HG02678 (cell line): Measurements from ENCODE around the gene TOR1AIP1.
"Not testable (repeated sequence)": the region's sequence is repeated elsewhere in the genome, so short reads cannot be mapped to it uniquely, and the experiment has no call there.

ENCODE experiments used
- ATAC-seq: cut with Tn5 transposase; IDR thresholded peaks from one replicate; pipeline ENCODE4 v1.9.1; 2021; ENCODE audit warnings: mild to moderate bottlenecking, moderate library complexity; ENCODE audit not compliant: unreplicated experiment

Gene TOR1AIP1, protein sequence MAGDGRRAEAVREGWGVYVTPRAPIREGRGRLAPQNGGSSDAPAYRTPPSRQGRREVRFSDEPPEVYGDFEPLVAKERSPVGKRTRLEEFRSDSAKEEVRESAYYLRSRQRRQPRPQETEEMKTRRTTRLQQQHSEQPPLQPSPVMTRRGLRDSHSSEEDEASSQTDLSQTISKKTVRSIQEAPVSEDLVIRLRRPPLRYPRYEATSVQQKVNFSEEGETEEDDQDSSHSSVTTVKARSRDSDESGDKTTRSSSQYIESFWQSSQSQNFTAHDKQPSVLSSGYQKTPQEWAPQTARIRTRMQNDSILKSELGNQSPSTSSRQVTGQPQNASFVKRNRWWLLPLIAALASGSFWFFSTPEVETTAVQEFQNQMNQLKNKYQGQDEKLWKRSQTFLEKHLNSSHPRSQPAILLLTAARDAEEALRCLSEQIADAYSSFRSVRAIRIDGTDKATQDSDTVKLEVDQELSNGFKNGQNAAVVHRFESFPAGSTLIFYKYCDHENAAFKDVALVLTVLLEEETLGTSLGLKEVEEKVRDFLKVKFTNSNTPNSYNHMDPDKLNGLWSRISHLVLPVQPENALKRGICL

DNA sequence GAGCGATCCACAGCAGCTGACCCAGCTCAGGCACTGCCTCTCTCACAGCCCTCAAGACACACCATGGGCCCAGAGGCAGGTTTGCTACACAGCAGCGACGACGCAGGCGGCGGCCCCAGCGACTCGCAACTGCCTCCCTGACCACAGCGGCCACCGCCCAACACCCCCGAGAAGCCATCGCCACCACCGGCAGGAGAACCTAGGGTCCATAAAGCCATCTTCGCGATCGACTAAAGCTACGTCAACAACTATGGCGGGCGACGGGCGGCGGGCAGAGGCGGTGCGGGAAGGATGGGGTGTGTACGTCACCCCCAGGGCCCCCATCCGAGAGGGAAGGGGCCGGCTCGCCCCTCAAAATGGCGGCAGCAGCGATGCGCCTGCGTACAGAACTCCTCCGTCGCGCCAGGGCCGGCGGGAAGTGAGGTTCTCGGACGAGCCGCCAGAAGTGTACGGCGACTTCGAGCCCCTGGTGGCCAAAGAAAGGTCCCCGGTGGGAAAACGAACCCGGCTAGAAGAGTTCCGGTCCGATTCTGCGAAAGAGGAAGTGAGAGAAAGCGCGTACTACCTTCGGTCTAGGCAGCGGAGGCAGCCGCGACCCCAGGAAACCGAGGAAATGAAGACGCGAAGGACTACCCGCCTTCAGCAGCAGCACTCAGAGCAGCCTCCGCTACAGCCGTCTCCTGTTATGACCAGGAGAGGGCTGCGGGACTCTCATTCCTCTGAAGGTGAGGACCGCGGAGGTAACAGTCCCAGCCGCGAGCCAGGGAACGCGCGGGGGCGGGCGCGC, at the start of gene TOR1AIP1:
Gene TOR1AIP1, plus strand, starts transcription at position 33 of the 787 bp plus-strand sequence. Its CDS starts 218 bp downstream, at position 251.
- peak; percentile 74 for ATAC-seq

- not testable (repeated sequence) for ATAC-seq
Measured at GRCh38 chr1:179836686-179837445, 45.2 kb upstream of the TOR1AIP1 start.

GRCh38 chr1:179840107-179840506, 42.0 kb upstream of the TOR1AIP1 start:
- ATAC-seq: no peak

DNA sequence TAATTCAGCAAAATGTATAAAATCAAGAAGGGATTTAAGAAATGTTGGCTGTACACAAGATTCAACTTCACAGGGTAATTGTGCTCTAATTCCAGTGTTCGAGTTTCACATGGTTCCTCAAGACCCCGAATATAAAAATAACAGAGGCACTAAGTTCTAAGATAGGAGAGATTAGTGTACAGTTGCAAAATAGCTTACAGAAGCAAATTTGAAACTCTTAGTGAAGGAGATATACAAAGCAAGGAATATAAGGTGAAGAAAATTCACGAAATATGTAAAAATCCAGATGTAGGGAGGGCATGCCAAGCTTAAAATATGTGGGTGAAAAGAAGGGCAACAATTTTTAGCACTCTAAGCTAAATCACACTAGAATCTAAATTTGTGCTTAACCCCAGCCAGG, 33.9 kb upstream of the TOR1AIP1 start:
- no peak for ATAC-seq

DNA sequence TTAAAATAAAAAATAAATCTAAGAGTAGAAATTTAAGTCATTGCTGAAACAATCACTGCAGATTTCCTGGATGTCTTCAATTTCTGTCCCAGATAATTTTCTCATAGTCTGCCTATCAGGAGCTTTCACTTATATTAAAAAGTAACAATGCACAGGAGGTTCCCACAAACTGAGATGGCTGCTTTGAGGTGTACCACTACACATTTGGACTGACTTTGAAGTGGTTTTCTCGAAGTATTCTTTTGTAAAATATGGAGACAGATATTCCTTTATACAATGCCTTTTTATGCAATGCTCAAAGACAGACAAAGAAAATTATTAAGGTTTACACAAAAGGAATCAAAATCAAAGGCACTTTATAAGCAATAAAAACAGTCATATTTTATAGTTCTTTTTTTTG, 29.0 kb upstream of the TOR1AIP1 start:
- ATAC-seq: no peak

- not testable (repeated sequence) for ATAC-seq
Measured at GRCh38 chr1:179855831-179856230, 26.3 kb upstream of the TOR1AIP1 start.

DNA sequence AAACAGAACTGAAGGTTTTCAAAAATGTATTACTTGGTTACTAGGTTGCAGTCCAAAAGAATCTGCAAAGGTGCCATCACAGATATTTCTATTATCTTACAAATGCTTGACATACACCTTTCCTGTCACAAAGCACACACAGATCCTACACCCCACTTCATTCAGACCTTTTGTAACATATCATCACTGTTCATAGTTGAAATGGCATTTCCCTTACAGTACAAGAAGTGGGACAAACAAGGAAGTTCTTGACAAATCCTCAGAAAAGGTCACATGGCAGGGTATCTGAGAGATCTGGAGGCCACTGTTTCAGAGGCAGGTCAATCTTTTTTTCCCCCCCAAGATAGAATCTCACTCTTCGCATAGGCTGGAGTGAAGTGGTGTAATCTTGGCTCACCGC, 25.8 kb upstream of the TOR1AIP1 start:
- no peak for ATAC-seq

GRCh38 chr1:179857009-179857408, 25.1 kb upstream of the TOR1AIP1 start:
- no peak for ATAC-seq

GRCh38 chr1:179860652-179861051, 21.4 kb upstream of the TOR1AIP1 start:
- no peak for ATAC-seq

- ATAC-seq: no peak
Measured at GRCh38 chr1:179865377-179865776, 16.7 kb upstream of the TOR1AIP1 start.

DNA sequence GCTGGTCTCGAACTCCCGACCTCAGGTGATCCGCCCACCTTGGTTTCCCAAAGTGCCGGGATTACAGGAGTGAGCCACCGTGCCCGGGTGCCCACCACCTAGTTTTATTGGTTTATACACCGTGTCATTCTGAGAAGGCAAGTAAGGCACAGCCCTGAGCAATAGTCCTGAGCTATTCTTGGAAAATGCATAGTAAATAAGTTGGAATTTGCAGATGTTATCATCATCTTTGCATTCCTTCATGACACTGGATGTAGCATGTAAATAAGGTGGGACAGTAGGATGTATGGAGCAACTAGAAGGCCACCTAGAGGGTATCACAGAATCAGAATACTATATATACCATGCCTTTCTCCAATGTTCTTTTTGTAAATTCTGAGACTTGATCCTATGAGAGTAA, 15.5 kb upstream of the TOR1AIP1 start:
- ATAC-seq: no peak

DNA sequence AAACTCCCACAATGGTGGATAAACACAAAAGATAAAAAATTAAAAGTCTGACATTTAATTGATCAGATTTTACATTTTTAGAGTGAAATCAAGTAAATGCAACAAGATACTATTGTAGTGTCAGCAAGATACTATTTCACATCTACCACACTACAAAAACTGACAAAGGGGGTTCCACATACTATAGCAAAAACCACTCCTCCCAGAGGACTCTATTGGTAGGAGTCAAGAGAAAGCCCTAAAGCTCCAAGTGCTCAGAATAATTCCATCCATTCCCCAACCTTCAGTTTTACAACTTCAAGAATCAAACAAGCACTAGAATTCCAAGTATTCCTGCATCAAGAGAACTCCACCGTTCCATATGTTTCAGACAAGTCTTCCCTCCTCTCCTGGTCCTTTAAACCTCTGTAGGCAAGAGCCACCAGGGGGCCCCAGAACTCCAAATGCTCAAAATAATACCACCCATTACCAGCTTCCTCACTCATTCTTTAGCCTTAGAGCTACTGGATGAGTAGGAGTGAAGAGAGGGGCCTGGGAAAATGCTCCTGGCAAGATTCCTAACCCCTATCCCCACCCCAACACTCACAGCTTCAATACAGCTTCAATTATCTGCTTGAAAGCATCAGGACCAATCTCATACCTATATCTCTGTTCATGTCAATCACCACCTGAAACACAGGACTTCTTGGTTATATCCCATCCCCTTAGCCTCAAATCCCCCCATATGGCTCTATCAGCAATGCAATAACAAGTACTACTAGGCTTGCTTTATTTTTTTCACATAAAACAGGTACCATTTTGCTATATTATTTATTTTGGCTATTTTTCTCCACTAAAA, 14.4 kb upstream of the TOR1AIP1 start:
- peak; percentile 84 for ATAC-seq

DNA sequence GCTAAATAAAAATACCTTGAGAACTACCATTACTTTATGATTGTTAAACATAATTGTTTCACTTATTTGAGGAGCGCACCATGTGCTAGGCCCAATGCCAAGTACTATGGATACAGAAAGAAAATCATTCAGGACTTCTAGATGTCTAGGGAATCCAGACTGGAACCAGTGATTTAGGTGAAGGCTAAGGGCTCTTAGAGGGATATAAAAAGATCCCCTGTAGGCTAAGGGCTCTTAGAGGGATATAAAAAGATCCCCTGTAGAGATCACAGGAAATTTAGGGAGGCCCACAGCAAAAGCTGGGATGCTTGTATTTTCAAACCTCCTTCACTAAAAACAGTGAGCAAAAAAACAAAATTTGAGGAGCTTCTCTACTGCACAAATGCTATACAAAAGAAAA, 11.2 kb upstream of the TOR1AIP1 start:
- no peak for ATAC-seq

GRCh38 chr1:179871940-179872339, 10.1 kb upstream of the TOR1AIP1 start:
- ATAC-seq: no peak

GRCh38 chr1:179872558-179872957, 9.5 kb upstream of the TOR1AIP1 start:
- no peak for ATAC-seq

- no peak for ATAC-seq
Measured at GRCh38 chr1:179873438-179873851, 8.6 kb upstream of the TOR1AIP1 start.

GRCh38 chr1:179875596-179876299, 6.3 kb upstream of the TOR1AIP1 start:
- ATAC-seq: no peak

DNA sequence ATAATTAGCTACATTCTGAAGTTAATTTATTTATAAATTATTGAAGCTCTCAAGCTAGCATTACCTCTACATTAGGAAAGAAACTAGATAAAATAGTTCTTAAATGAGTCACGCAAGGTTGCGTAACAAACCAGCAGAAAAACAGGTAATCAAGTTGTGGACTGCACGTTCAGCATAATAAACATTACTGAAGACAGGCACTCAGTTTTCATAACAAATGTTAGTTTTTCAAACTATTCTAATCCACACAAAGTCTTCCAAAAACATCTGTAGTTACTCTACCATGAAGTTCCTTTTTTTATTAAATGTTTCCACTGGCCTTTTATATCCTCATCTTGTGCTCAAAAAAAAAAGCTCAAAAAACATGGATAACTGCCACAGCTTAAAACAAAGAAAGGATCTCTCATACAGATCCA, 5.8 kb upstream of the TOR1AIP1 start:
- no peak for ATAC-seq

- peak; percentile 66 for ATAC-seq
Measured at GRCh38 chr1:179877586-179878265, 4.4 kb upstream of the TOR1AIP1 start, which contains the start of gene TOR1AIP2. TOR1AIP2 (minus strand) TSS chr1:179877803; CDS start chr1:179852665, 25,138 bp downstream.
